Measurements from ENCODE around the gene HMMR. TPM values are rescaled to one million over a fixed set of nuclear protein-coding genes. Genes with fewer than 3 reads are reported as not detected.

HMMR gene
- total RNA-seq, 1 donor from 2014 or later: 11.2 TPM

- no peak for DNase-seq (ENCODE audit: low read depth)
- H3K27me3 ChIP-seq (ENCODE audit: control insufficient read depth, insufficient read depth, low read length): no peaks in the 10 kb centered on the region
- H3K4me3 ChIP-seq (ENCODE audit: low read depth, low read length): no peak overlapping the region
- TF ChIP-seq CTCF (IDR thresholded peaks at IDR 0.05; ENCODE audit: insufficient read depth, low read length, poor library complexity, severe bottlenecking): no peak
- H3K36me3 ChIP-seq (ENCODE audit: control insufficient read depth, insufficient read depth, low read length): no peaks in the 10 kb centered on the region
Observed at GRCh38 chr5:163502521-163502920, 42.1 kb downstream of the HMMR start.

GRCh38 chr5:163503106-163504078 lies 43.0 kb downstream of the HMMR start:
- Histone ChIP-seq H3K27me3 (ENCODE audit: control insufficient read depth, insufficient read depth, low read length) (no peaks in the 10 kb centered on the region), H3K4me3 (ENCODE audit: low read depth, low read length) (peak overlapping the region; percentile 82), H3K36me3 (ENCODE audit: control insufficient read depth, insufficient read depth, low read length) (no peaks in the 10 kb centered on the region)
- DNase-seq (ENCODE audit: low read depth): peak; percentile 38
- TF ChIP-seq CTCF (IDR thresholded peaks at IDR 0.05; ENCODE audit: insufficient read depth, low read length, poor library complexity, severe bottlenecking): peak; percentile 38

- peak overlapping the region; percentile 82 for H3K4me3 ChIP-seq (ENCODE audit: low read depth, low read length)
- no peak for DNase-seq (ENCODE audit: low read depth)
- H3K36me3 ChIP-seq (ENCODE audit: control insufficient read depth, insufficient read depth, low read length): no peaks in the 10 kb centered on the region
- no peak for TF ChIP-seq CTCF (IDR thresholded peaks at IDR 0.05; ENCODE audit: insufficient read depth, low read length, poor library complexity, severe bottlenecking)
- no peaks in the 10 kb centered on the region for H3K27me3 ChIP-seq (ENCODE audit: control insufficient read depth, insufficient read depth, low read length)
Observed at GRCh38 chr5:163504079-163504931, 43.9 kb downstream of the HMMR start.

GRCh38 chr5:163505049-163505367 lies 44.6 kb downstream of the HMMR start:
- H3K4me3 ChIP-seq (ENCODE audit: low read depth, low read length): peak overlapping the region; percentile 82
- H3K27me3 ChIP-seq (ENCODE audit: control insufficient read depth, insufficient read depth, low read length): no peaks in the 10 kb centered on the region
- no peak for TF ChIP-seq CTCF (IDR thresholded peaks at IDR 0.05; ENCODE audit: insufficient read depth, low read length, poor library complexity, severe bottlenecking)
- DNase-seq (ENCODE audit: low read depth): no peak
- H3K36me3 ChIP-seq (ENCODE audit: control insufficient read depth, insufficient read depth, low read length): no peaks in the 10 kb centered on the region

- no peaks in the 10 kb centered on the region for H3K36me3 ChIP-seq (ENCODE audit: control insufficient read depth, insufficient read depth, low read length)
- peak within 1 kb of the TSS; percentile 82 for H3K4me3 ChIP-seq (ENCODE audit: low read depth, low read length)
- H3K27me3 ChIP-seq (ENCODE audit: control insufficient read depth, insufficient read depth, low read length): no peaks in the 10 kb centered on the region
- DNase-seq (ENCODE audit: low read depth): peak; percentile 71
- TF ChIP-seq CTCF (IDR thresholded peaks at IDR 0.05; ENCODE audit: insufficient read depth, low read length, poor library complexity, severe bottlenecking): peak; percentile 48
Observed at GRCh38 chr5:163505368-163506094, 45.1 kb downstream of the HMMR start, which contains the start of gene MAT2B. MAT2B (plus strand) TSS chr5:163505619; CDS start chr5:163505687, 68 bp downstream.
